B cell (primary cell): ENCODE data around the gene SVIP.

ENCODE experiments used
- EZH2 ChIP-seq: IDR thresholded peaks from 2 replicates; pipeline ENCODE4 v1.6.1; 2012; ENCODE audit warnings: borderline replicate concordance, low read depth, mild to moderate bottlenecking, moderate library complexity, low read length; ENCODE audit not compliant: insufficient read depth, poor library complexity, severe bottlenecking
- TF ChIP-seq, protein P1 (sequence below): fragments of 200-600 bp; IDR thresholded peaks from one replicate; pipeline ENCODE4 v1.8.0; 2022; ENCODE audit warnings: antibody characterized with exemption, mild to moderate bottlenecking

DNA sequence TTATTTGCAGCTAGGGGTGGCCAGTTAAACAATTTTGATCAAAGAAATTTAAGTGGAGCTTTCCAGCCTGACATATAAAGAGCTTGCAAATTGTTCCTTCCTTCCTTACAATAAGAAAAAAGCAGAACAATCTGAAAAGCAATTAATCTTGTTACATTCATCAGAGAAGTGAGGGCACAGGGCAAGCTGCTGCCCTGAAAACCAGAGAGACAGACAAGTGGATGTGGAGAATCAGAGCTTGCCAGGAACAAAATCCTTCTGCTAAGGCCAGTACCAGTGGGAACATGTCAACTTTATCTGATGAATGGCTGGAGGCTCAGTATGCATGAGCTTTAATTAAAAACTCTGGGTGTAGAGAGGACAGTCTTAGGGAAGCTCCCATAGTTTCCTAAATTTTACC is 21.9 kb upstream of the SVIP start:
- no peak for TF ChIP-seq EZH2
- TF ChIP-seq, protein P1, sequence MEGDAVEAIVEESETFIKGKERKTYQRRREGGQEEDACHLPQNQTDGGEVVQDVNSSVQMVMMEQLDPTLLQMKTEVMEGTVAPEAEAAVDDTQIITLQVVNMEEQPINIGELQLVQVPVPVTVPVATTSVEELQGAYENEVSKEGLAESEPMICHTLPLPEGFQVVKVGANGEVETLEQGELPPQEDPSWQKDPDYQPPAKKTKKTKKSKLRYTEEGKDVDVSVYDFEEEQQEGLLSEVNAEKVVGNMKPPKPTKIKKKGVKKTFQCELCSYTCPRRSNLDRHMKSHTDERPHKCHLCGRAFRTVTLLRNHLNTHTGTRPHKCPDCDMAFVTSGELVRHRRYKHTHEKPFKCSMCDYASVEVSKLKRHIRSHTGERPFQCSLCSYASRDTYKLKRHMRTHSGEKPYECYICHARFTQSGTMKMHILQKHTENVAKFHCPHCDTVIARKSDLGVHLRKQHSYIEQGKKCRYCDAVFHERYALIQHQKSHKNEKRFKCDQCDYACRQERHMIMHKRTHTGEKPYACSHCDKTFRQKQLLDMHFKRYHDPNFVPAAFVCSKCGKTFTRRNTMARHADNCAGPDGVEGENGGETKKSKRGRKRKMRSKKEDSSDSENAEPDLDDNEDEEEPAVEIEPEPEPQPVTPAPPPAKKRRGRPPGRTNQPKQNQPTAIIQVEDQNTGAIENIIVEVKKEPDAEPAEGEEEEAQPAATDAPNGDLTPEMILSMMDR, result no peak
